GM12801 (cell line): ENCODE results near the gene RERE.

Experiments used
- TF ChIP-seq, protein P1 (sequence below): IDR thresholded peaks from one replicate; pipeline ENCODE4 v1.5.1; 2011; ENCODE audit warnings: control low read depth; ENCODE audit not compliant: insufficient read length; ENCODE audit errors: extremely low read depth

RERE gene

GRCh38 chr1:8409106-8409505 lies 408.3 kb downstream of the RERE start:
- TF ChIP-seq, protein P1, sequence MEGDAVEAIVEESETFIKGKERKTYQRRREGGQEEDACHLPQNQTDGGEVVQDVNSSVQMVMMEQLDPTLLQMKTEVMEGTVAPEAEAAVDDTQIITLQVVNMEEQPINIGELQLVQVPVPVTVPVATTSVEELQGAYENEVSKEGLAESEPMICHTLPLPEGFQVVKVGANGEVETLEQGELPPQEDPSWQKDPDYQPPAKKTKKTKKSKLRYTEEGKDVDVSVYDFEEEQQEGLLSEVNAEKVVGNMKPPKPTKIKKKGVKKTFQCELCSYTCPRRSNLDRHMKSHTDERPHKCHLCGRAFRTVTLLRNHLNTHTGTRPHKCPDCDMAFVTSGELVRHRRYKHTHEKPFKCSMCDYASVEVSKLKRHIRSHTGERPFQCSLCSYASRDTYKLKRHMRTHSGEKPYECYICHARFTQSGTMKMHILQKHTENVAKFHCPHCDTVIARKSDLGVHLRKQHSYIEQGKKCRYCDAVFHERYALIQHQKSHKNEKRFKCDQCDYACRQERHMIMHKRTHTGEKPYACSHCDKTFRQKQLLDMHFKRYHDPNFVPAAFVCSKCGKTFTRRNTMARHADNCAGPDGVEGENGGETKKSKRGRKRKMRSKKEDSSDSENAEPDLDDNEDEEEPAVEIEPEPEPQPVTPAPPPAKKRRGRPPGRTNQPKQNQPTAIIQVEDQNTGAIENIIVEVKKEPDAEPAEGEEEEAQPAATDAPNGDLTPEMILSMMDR: no peak

GRCh38 chr1:8408151-8408839 lies 409.1 kb downstream of the RERE start:
- TF ChIP-seq, protein P1: no peak

GRCh38 chr1:8407652-8408051 lies 409.8 kb downstream of the RERE start:
- TF ChIP-seq, protein P1: no peak

- TF ChIP-seq, protein P1: no peak
These were observed 410.5 kb downstream of the RERE start for GRCh38 chr1:8406960-8407359.

DNA sequence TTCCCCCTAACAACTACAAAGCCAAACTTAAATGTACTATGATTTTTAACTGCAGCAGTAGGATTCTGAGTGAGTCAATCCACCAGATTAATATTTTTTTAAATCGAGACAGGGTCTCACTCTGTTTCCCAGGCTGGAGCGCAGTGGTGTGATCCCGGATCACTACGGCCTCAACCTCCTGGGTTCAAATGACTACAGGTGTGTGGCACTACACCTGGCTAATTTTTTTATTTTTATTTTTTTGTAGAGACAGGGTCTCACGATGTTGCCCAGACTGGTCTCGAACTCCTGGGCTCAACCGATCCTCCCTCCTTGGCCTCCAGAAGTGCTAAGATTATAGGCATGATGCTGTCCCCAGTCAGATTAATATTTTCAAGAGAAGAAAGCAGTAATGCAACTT lies 411.4 kb downstream of the RERE start:
- TF ChIP-seq, protein P1: no peak

- TF ChIP-seq, protein P1: no peak
These were observed 412.7 kb downstream of the RERE start for GRCh38 chr1:8404460-8405370.

- TF ChIP-seq, protein P1: no peak
These were observed 415.2 kb downstream of the RERE start for GRCh38 chr1:8402109-8402710.
